Cardiac muscle cell (in vitro differentiated cells and primary cell): ENCODE measurements around the gene TNFRSF4. TPM values are rescaled to one million over a fixed set of nuclear protein-coding genes. Genes with fewer than 3 reads are reported as not detected.

ENCODE experiments used
- DNase-seq, 2 donors: peaks; one replicate each; pipeline versions ENCODE4 v3.0.0 to v3.0.0-alpha.2; 2010 to 2017; ENCODE audit warnings: low read depth in 1 of 2, low spot score in 1 of 2
- H3K27ac ChIP-seq: fragments of 200-600 bp; sonication (generic); 2 replicates; pipeline ENCODE4 v1.5.1; 2016
- H3K27me3 ChIP-seq: fragments of 200-600 bp; sonication (generic); 2 replicates; pipeline ENCODE4 v1.6.0; 2016; ENCODE audit warnings: control low read depth
- H3K36me3 ChIP-seq: fragments of 200-600 bp; sonication (generic); 2 replicates; pipeline ENCODE4 v1.5.1; 2016; ENCODE audit warnings: control low read depth
- H3K4me1 ChIP-seq: fragments of 200-600 bp; sonication (generic); 2 replicates; pipeline ENCODE4 v1.8.1; 2017; ENCODE audit warnings: low read depth, mild to moderate bottlenecking, mixed run types
- H3K4me3 ChIP-seq: fragments of 200-600 bp; sonication (generic); 2 replicates; pipeline ENCODE4 v1.5.1; 2016; ENCODE audit warnings: mild to moderate bottlenecking
- H3K9me3 ChIP-seq: fragments of 200-600 bp; sonication (generic); 2 replicates; pipeline ENCODE4 v1.5.1; 2017; ENCODE audit warnings: low read depth, mild to moderate bottlenecking, control low read depth
- polyA plus RNA-seq: library from polyadenylated mRNA; unstranded; fragments of >200 nt; fragmentation: Nextera tagmentation; extraction: Ambion mirVana; gene quantifications from 2 replicates; pipeline ENCODE4 v1.2.1, GENCODE V29; 2016
- total RNA-seq: library from RNA; depleted of rRNA; stranded (reverse); fragments of >200 nt; gene quantifications from 2 replicates; pipeline ENCODE4 v1.2.3, GENCODE V29; 2016
- TF ChIP-seq, protein P1 (sequence below): IDR thresholded peaks from 2 replicates; pipeline ENCODE4 v1.5.1; 2012; ENCODE audit warnings: low read depth, mild to moderate bottlenecking, low read length

TNFRSF4 gene
- total and polyA plus RNA-seq, 2 experiments from 2014 or later, result not detected

DNA sequence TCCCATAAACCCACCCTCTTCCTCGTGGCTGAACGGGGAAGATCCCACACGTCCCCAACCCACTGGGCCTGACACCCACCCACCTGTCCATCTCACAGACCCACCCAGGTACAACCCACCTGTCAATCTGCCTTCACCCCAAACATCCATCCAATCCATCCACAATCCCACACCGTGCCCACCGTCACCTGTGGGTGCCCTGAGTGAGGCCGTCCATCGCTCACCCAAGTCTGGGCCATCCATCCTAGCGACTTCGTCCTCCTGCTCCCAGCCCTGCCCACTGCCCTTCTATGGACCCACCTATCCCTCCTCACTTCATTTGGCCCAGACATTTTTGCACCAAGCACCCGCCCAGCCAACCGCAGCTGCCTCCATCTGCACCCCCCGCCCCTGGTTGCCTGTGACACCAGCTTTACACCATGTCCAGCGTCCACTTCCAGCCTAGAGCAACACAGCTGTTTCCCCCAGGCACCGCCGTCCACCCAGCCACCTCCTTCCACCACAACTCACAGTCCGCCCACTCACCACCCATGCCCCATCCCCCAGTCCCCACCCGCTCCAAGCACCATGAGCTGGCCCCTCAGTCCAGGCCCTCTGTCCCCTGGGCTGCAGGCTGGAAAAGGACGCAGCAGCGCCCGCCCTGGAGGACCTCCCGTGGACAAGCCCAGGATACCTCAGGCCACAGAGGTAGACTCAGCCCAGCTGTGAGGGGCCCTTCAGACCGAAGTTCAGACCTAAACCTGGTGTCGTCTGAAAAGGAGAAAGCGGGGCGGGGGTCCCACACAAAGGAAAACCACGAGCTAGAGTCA lies 32.6 kb downstream of the TNFRSF4 start:
- Histone ChIP-seq H3K4me1 (no peaks in the 10 kb centered on the region), H3K9me3 (no peaks in the 10 kb centered on the region), H3K27ac (no peak overlapping the region), H3K27me3 (peaks cover 8% of the 10 kb centered on the region), H3K4me3 (no peak overlapping the region), H3K36me3 (no peaks in the 10 kb centered on the region)
- DNase-seq, result no peak
- TF ChIP-seq, protein P1, sequence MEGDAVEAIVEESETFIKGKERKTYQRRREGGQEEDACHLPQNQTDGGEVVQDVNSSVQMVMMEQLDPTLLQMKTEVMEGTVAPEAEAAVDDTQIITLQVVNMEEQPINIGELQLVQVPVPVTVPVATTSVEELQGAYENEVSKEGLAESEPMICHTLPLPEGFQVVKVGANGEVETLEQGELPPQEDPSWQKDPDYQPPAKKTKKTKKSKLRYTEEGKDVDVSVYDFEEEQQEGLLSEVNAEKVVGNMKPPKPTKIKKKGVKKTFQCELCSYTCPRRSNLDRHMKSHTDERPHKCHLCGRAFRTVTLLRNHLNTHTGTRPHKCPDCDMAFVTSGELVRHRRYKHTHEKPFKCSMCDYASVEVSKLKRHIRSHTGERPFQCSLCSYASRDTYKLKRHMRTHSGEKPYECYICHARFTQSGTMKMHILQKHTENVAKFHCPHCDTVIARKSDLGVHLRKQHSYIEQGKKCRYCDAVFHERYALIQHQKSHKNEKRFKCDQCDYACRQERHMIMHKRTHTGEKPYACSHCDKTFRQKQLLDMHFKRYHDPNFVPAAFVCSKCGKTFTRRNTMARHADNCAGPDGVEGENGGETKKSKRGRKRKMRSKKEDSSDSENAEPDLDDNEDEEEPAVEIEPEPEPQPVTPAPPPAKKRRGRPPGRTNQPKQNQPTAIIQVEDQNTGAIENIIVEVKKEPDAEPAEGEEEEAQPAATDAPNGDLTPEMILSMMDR, result no peak

DNA sequence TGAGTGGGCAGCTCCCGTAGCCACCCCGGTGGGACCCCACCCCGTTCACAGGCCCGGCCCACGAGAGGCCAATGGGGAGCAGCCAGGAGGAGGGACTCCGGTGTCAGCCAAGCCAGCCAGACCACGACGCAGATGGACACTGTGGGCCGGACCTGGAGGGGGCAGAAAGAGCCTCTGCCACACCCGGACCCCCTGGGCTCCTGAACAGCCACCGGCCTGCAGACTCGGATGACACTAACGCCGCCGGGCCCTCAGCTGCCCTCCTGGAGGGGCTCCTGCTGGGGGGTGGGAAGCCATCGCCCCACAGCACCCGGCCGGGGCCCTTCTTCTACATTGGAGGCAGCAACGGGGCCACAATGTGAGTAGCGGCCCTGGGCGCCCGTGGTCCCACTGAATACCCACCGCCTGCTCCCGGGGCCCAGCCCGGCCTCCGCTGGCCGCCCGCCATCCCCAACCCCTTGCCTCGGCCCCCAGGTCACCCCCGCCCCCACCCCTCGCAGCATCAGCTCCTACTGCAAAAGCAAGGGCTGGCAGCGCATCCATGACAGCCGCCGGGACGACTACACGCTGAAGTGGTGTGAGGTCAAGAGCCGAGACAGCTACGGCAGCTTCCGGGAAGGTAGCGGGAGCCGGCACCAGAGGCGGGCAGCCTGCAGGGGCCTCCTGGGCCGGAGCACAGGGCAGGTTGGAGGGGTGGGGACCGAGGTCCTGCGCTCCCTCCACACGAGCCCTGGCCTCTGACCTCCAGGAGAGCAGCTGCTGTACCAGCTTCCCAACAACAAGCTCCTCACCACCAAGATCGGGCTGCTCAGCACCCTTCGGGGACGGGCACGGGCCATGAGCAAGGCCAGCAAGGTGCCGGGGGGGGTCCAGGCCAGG lies 33.7 kb downstream of the TNFRSF4 start:
- Histone ChIP-seq H3K9me3 (no peaks in the 10 kb centered on the region), H3K4me1 (no peaks in the 10 kb centered on the region), H3K36me3 (no peaks in the 10 kb centered on the region), H3K4me3 (no peak overlapping the region), H3K27me3 (peaks cover 19% of the 10 kb centered on the region), H3K27ac (no peak overlapping the region)
- DNase-seq, result no peak
- TF ChIP-seq, protein P1, result no peak

DNA sequence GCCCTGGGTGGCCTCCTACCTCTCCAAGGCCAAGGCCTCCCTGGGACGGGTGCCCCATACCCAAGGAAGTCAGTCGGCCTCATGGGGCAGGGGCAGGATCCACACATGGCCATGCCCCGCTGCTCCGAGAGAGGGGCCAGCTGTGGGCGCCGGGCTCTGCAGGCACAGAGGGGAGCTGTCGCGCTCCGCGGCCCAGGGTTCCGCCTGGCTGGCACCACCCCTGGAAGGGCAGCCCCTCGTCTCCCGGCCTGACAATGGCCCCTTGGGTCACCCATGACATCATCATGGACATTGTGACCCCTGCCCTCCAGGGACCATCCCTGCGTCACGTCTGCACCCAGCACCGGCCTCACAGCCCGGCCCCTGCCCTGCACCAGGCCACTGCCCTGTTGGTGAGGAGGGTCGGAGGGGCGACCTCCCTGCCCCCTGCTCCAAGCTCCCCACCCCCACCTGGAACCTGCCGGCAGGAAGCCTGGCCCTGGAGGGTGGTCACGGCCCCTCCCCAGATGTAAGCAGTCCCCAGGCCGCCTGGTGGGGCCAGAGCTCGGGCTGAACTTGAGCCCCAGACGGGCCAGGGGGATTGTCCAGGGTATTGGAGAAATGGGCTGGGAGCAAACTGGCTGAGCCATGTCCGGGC lies 34.5 kb downstream of the TNFRSF4 start:
- no peaks in the 10 kb centered on the region for H3K36me3 ChIP-seq
- H3K27me3 ChIP-seq, result peaks cover 27% of the 10 kb centered on the region
- DNase-seq, result no peak
- H3K4me1 ChIP-seq, result no peaks in the 10 kb centered on the region
- TF ChIP-seq, protein P1, result no peak
- no peak overlapping the region for H3K27ac ChIP-seq
- no peaks in the 10 kb centered on the region for H3K9me3 ChIP-seq
- no peak overlapping the region for H3K4me3 ChIP-seq

DNA sequence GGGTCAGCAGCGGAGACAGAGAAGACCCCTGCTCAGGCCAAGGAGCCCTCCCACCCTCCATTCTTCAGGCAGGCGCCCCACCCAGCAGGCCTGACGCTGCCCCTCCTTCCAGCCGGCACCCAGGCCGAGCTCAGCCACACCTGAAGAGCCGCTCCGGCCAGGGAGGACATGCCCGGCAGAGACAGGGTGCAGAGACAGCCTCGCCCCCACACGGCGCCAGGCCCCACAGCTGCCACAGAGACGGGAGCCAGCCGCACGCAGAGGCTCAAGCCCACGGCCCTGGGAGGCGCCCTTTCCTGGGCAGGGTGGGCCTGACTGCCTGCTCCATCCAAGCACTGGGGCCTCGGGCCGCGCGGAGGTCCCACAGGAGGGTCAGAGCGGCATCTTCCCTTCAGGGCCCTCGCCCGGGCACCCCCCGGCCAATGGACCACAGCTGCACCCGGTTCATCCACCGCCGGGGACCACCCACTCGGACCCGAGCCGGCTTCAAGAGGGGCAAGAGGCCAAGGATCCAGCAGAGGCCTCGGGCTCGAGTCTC lies 35.1 kb downstream of the TNFRSF4 start:
- Histone ChIP-seq H3K4me3 (no peak overlapping the region), H3K27me3 (peaks cover 33% of the 10 kb centered on the region), H3K27ac (no peak overlapping the region), H3K9me3 (no peaks in the 10 kb centered on the region), H3K4me1 (no peaks in the 10 kb centered on the region), H3K36me3 (no peaks in the 10 kb centered on the region)
- DNase-seq, result no peak
- TF ChIP-seq, protein P1, result no peak

DNA sequence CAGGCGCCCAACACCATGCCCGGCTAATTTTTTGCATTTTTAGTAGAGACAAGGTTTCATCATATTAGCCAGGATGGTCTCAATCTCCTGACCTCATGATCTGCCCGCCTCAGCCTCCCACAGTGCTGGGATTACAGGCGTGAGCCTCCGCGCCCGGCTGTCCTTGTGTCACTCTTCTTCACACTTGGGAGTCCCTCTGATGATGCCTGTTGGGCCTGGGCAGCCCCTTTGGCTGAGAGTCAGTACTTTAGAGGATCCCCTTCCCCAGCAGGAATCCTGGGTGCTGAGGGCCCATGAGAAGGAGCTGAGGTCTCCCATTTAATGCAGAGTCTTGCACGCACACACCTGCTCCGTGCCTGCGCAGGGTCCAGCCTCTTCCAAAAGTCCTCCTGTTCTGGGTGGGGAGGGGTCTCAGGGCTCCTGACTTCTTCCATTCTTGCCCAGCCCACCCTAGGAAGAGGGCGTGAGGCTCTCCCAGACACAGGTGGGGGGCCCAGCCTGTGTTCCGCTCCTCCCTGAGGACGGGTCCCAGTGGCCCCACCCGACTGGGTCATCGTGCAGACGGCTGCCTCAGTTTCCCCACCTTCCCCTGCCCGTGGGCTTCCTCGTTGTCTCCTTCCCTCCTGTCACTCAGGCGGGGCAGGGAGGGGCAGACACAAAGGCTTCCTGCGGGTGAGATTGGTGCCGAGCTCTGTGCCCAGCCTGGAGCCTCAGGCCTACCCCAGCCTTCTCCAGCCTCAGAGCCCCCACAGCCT lies 36.3 kb downstream of the TNFRSF4 start:
- Histone ChIP-seq H3K9me3 (no peaks in the 10 kb centered on the region), H3K4me3 (no peak overlapping the region), H3K27me3 (peaks cover 44% of the 10 kb centered on the region), H3K27ac (no peak overlapping the region), H3K4me1 (no peaks in the 10 kb centered on the region), H3K36me3 (no peaks in the 10 kb centered on the region)
- DNase-seq, result no peak
- TF ChIP-seq, protein P1, result no peak
